ENCODE measurements around the gene SLC26A8.
"Not testable (repeated sequence)": the region's sequence is repeated elsewhere in the genome, so short reads cannot be mapped to it uniquely, and the experiment has no call there.

Gene SLC26A8

GRCh38 chr6:36039112-36039511 lies 14.7 kb upstream of the SLC26A8 start:
- no peak overlapping the region for H3K27ac ChIP-seq
- TF ChIP-seq, protein P1, sequence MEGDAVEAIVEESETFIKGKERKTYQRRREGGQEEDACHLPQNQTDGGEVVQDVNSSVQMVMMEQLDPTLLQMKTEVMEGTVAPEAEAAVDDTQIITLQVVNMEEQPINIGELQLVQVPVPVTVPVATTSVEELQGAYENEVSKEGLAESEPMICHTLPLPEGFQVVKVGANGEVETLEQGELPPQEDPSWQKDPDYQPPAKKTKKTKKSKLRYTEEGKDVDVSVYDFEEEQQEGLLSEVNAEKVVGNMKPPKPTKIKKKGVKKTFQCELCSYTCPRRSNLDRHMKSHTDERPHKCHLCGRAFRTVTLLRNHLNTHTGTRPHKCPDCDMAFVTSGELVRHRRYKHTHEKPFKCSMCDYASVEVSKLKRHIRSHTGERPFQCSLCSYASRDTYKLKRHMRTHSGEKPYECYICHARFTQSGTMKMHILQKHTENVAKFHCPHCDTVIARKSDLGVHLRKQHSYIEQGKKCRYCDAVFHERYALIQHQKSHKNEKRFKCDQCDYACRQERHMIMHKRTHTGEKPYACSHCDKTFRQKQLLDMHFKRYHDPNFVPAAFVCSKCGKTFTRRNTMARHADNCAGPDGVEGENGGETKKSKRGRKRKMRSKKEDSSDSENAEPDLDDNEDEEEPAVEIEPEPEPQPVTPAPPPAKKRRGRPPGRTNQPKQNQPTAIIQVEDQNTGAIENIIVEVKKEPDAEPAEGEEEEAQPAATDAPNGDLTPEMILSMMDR (conservative IDR thresholded peaks at IDR 0.05): no peak
- TF ChIP-seq ZFX (IDR thresholded peaks at IDR 0.05): no peak

DNA sequence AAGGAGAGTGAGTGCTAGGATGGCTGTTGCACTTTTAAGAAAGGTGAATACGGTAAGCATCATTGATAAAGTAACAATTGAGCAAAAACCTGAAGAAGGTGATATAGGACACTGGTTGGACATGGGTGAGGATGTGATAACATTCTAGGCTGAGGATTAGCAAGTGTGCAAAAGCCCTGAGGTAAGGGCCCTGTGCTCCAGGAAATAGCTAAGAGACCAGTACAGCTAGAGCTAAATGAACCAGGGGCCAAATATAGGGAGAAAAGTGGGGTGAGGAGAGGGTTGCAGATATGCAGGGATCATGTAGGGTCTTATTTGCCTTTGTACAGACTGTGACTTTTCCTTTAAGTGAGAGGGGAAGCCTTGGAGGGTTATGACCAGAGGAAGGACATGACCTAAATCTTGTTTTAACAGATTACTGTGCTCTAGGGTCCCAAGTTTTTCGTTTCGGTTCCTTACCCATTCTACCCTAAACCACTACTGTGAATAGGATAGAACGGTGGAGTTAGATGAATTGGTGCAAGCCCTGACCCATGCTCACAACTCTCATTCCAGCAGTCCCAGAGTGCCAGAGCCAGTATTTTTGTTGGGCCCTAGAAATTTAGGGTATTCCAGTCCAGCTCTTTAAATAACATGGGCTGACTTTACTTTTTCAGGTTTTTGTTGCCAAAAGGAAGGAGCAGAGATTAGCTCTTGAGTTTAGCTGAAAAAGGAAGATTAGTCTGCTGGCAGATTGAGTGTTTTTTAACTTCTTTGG lies 13.9 kb upstream of the SLC26A8 start:
- TF ChIP-seq ZFX (IDR thresholded peaks at IDR 0.05): no peak
- TF ChIP-seq, protein P1 (conservative IDR thresholded peaks at IDR 0.05): no peak
- no peak overlapping the region for H3K27ac ChIP-seq

GRCh38 chr6:36035225-36035624 lies 10.8 kb upstream of the SLC26A8 start:
- no peak overlapping the region for H3K27ac ChIP-seq
- TF ChIP-seq ZFX (IDR thresholded peaks at IDR 0.05): no peak
- TF ChIP-seq, protein P1 (conservative IDR thresholded peaks at IDR 0.05): no peak

GRCh38 chr6:36034441-36034840 lies 10.0 kb upstream of the SLC26A8 start:
- TF ChIP-seq, protein P1 (conservative IDR thresholded peaks at IDR 0.05): no peak
- no peak for TF ChIP-seq ZFX (IDR thresholded peaks at IDR 0.05)

GRCh38 chr6:36033935-36034334 lies 9.5 kb upstream of the SLC26A8 start:
- TF ChIP-seq, protein P1 (conservative IDR thresholded peaks at IDR 0.05): no peak
- TF ChIP-seq ZFX (IDR thresholded peaks at IDR 0.05): no peak
- H3K27ac ChIP-seq: no peak overlapping the region

More at GRCh38 chr6:36034441-36034840, 10.0 kb upstream of the SLC26A8 start:
- H3K27ac ChIP-seq: no peak overlapping the region

GRCh38 chr6:36033144-36033543 lies 8.7 kb upstream of the SLC26A8 start:
- not testable (repeated sequence) for H3K27ac ChIP-seq

DNA sequence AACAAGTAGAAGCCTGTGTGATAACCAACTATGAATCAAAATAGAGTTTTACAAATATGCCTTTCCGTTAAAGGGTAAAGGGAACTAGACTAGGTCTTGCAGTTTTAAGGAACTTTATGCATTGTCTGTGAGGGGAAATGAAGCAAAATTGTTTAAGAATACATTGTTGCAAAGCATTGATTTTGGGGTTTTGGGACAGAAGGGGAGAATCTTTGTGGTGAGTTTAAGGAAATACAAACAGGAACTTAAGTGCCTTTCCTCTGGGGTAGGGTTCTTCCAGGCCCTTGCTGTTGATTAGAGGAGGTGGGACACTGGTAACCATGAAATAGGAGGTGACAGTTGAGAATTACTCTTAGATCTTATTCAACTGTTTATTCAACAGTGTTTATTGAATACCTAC lies 7.8 kb upstream of the SLC26A8 start:
- no peak overlapping the region for H3K27ac ChIP-seq

More for the DNA sequence above, 7.8 kb upstream of the SLC26A8 start:
- TF ChIP-seq ZFX (IDR thresholded peaks at IDR 0.05): no peak
- TF ChIP-seq, protein P1 (conservative IDR thresholded peaks at IDR 0.05): no peak
